SK-N-SH treated with all-trans-retinoic acid at 6 μM for 48 hours (cell line): Measurements from ENCODE around the gene NIPAL4.

Source experiments
- ATAC-seq: fragments of 200-7000 bp; cut with Tn5 transposase; 3 replicates; pipeline ENCODE4 v1.9.1; 2020; ENCODE audit warnings: mild to moderate bottlenecking, moderate library complexity
- ARNTL ChIP-seq: fragments of 450-650 bp; formaldehyde crosslinking; IDR thresholded peaks from 2 replicates; pipeline ENCODE4 v1.5.0; 2020; ENCODE audit warnings: low read depth, mild to moderate bottlenecking, moderate library complexity, borderline replicate concordance
- CSDC2 ChIP-seq: fragments of 250-450 bp; sonication (Bioruptor Pico); IDR thresholded peaks from 2 replicates; pipeline ENCODE4 v1.5.0; 2020; ENCODE audit warnings: mild to moderate bottlenecking, moderate library complexity
- CSRNP3 ChIP-seq: fragments of 250-450 bp; sonication (Bioruptor Pico); IDR thresholded peaks from 2 replicates; pipeline ENCODE4 v1.5.1; 2021; ENCODE audit warnings: mild to moderate bottlenecking, moderate library complexity
- ESRRG ChIP-seq: fragments of 250-450 bp; sonication (Bioruptor Pico); IDR thresholded peaks from 2 replicates; pipeline ENCODE4 v1.6.1; 2021; ENCODE audit warnings: mild to moderate bottlenecking
- ISL1 ChIP-seq: fragments of 250-450 bp; sonication (Bioruptor Pico); IDR thresholded peaks from 2 replicates; pipeline ENCODE4 v2.1.2; 2022; ENCODE audit warnings: mild to moderate bottlenecking, moderate library complexity
- OSR1 ChIP-seq: fragments of 250-450 bp; sonication (Bioruptor Pico); IDR thresholded peaks from 2 replicates; pipeline ENCODE4 v1.8.0; 2022; ENCODE audit warnings: moderate library complexity, mild to moderate bottlenecking, inconsistent platforms
- PATZ1 ChIP-seq: fragments of 250-450 bp; sonication (Bioruptor Pico); IDR thresholded peaks from 2 replicates; pipeline ENCODE4 v1.8.0; 2020; ENCODE audit warnings: mild to moderate bottlenecking, moderate library complexity, borderline replicate concordance
- POU6F1 ChIP-seq: fragments of 250-450 bp; sonication (Bioruptor Pico); IDR thresholded peaks from 2 replicates; pipeline ENCODE4 v1.8.0; 2021; ENCODE audit warnings: low read depth, mild to moderate bottlenecking, moderate library complexity, borderline replicate concordance
- PPARA ChIP-seq: fragments of 250-450 bp; sonication (Bioruptor Pico); IDR thresholded peaks from 2 replicates; pipeline ENCODE4 v1.5.0; 2020; ENCODE audit warnings: mild to moderate bottlenecking, borderline replicate concordance
- RARB ChIP-seq: fragments of 250-450 bp; sonication (Bioruptor Pico); IDR thresholded peaks from 2 replicates; pipeline ENCODE4 v1.8.0; 2021; ENCODE audit warnings: mild to moderate bottlenecking, moderate library complexity
- SNAI2 ChIP-seq: fragments of 250-450 bp; sonication (Bioruptor Pico); IDR thresholded peaks from 2 replicates; pipeline ENCODE4 v1.5.0; 2020; ENCODE audit warnings: mild to moderate bottlenecking, moderate library complexity
- TCF4 ChIP-seq: fragments of 250-450 bp; sonication (Bioruptor Pico); IDR thresholded peaks from 2 replicates; pipeline ENCODE4 v1.8.0; 2021; ENCODE audit warnings: mild to moderate bottlenecking, moderate library complexity, borderline replicate concordance
- TOX ChIP-seq: fragments of 250-450 bp; sonication (Bioruptor Pico); IDR thresholded peaks from 2 replicates; pipeline ENCODE4 v1.8.0; 2021; ENCODE audit warnings: mild to moderate bottlenecking, moderate library complexity, borderline replicate concordance
- ZC3H10 ChIP-seq: fragments of 250-450 bp; sonication (Bioruptor Pico); IDR thresholded peaks from 2 replicates; pipeline ENCODE4 v1.5.1; 2021; ENCODE audit warnings: mild to moderate bottlenecking, moderate library complexity
- ZFP3 ChIP-seq: fragments of 250-450 bp; sonication (Bioruptor Pico); IDR thresholded peaks from 2 replicates; pipeline ENCODE4 v1.5.0; 2020; ENCODE audit warnings: mild to moderate bottlenecking, moderate library complexity
- ZFP30 ChIP-seq: fragments of 450-650 bp; formaldehyde crosslinking; IDR thresholded peaks from 2 replicates; pipeline ENCODE4 v1.5.0; 2022; ENCODE audit warnings: mild to moderate bottlenecking, moderate library complexity
- ZNF70 ChIP-seq: fragments of 450-650 bp; formaldehyde crosslinking; IDR thresholded peaks from 2 replicates; pipeline ENCODE4 v1.5.0; 2020; ENCODE audit warnings: mild to moderate bottlenecking, moderate library complexity
- ZNF8 ChIP-seq: fragments of 450-650 bp; formaldehyde crosslinking; IDR thresholded peaks from 2 replicates; pipeline ENCODE4 v1.5.0; 2020; ENCODE audit warnings: mild to moderate bottlenecking, moderate library complexity
- TF ChIP-seq, protein P1 (sequence below): fragments of 250-450 bp; sonication (Bioruptor Pico); IDR thresholded peaks from 2 replicates; pipeline ENCODE4 v1.5.1; 2020; ENCODE audit warnings: low read depth, mild to moderate bottlenecking, moderate library complexity
- TF ChIP-seq, protein P2 (sequence below): fragments of 250-450 bp; sonication (Bioruptor Pico); IDR thresholded peaks from 2 replicates; pipeline ENCODE4 v1.5.0; 2020; ENCODE audit warnings: mild to moderate bottlenecking, moderate library complexity

NIPAL4 gene

DNA sequence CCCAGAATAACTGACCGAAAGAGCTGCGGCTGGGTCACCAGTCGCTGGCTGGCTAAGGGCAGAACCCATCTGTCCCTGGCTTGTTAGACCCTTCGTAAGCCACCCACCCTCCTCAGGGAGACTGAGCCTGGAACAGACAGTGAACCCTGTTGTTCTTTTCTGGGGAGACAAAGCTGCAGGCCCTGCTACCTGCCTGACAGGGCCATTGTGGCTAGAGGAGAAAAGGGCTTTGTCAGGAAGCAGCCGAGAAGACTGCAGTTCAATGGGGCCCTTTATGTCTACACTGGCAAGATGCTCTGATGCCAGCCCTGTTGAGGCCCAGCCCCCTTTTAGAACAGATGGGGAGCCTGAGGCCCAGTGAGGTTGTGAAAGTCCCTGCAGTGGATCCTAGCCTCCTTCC, 3.7 kb upstream of the NIPAL4 start (continued):
- TF ChIP-seq PATZ1 (CRISPR knock-in tag) (no peak), ZFP30 (CRISPR knock-in tag) (no peak), CSDC2 (no peak), TOX (CRISPR knock-in tag) (no peak), ZNF8 (no peak), PPARA (CRISPR knock-in tag) (no peak), ISL1 (CRISPR knock-in tag) (no peak), ZC3H10 (no peak), OSR1 (CRISPR knock-in tag) (no peak)
- TF ChIP-seq, protein P1, sequence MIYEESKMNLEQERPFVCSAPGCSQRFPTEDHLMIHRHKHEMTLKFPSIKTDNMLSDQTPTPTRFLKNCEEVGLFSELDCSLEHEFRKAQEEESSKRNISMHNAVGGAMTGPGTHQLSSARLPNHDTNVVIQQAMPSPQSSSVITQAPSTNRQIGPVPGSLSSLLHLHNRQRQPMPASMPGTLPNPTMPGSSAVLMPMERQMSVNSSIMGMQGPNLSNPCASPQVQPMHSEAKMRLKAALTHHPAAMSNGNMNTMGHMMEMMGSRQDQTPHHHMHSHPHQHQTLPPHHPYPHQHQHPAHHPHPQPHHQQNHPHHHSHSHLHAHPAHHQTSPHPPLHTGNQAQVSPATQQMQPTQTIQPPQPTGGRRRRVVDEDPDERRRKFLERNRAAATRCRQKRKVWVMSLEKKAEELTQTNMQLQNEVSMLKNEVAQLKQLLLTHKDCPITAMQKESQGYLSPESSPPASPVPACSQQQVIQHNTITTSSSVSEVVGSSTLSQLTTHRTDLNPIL: no peak
- TF ChIP-seq, all 23 proteins: peak for 0

- ATAC-seq: no peak
- no peak for TF ChIP-seq ZC3H10
- TF ChIP-seq PPARA (CRISPR knock-in tag): no peak
- no peak for TF ChIP-seq ZNF8
- TF ChIP-seq OSR1 (CRISPR knock-in tag): no peak
- TF ChIP-seq PATZ1 (CRISPR knock-in tag): no peak
- TF ChIP-seq ZNF70: no peak
- no peak for TF ChIP-seq TCF4 (CRISPR knock-in tag)
- TF ChIP-seq SNAI2 (CRISPR knock-in tag): no peak
- TF ChIP-seq TOX (CRISPR knock-in tag): no peak
- TF ChIP-seq ARNTL (CRISPR knock-in tag): no peak
- TF ChIP-seq RARB (CRISPR knock-in tag): no peak
- TF ChIP-seq POU6F1 (CRISPR knock-in tag): no peak
- TF ChIP-seq, protein P2, sequence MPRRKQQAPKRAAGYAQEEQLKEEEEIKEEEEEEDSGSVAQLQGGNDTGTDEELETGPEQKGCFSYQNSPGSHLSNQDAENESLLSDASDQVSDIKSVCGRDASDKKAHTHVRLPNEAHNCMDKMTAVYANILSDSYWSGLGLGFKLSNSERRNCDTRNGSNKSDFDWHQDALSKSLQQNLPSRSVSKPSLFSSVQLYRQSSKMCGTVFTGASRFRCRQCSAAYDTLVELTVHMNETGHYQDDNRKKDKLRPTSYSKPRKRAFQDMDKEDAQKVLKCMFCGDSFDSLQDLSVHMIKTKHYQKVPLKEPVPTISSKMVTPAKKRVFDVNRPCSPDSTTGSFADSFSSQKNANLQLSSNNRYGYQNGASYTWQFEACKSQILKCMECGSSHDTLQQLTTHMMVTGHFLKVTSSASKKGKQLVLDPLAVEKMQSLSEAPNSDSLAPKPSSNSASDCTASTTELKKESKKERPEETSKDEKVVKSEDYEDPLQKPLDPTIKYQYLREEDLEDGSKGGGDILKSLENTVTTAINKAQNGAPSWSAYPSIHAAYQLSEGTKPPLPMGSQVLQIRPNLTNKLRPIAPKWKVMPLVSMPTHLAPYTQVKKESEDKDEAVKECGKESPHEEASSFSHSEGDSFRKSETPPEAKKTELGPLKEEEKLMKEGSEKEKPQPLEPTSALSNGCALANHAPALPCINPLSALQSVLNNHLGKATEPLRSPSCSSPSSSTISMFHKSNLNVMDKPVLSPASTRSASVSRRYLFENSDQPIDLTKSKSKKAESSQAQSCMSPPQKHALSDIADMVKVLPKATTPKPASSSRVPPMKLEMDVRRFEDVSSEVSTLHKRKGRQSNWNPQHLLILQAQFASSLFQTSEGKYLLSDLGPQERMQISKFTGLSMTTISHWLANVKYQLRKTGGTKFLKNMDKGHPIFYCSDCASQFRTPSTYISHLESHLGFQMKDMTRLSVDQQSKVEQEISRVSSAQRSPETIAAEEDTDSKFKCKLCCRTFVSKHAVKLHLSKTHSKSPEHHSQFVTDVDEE (CRISPR knock-in tag): no peak
- no peak for TF ChIP-seq ZFP3 (CRISPR knock-in tag)
- TF ChIP-seq ISL1 (CRISPR knock-in tag): no peak
- TF ChIP-seq ESRRG (CRISPR knock-in tag): no peak
- TF ChIP-seq, protein P1: no peak
- no peak for TF ChIP-seq CSRNP3
These were observed 2.6 kb upstream of the NIPAL4 start for GRCh38 chr5:157457391-157457790.
